HuH-7 (cell line): ENCODE measurements around the gene TSPEAR.
A peak's percentile ranks its signal among the peaks of the same experiment; 100 is the strongest.
"Not testable (repeated sequence)": the region's sequence is repeated elsewhere in the genome, so short reads cannot be mapped to it uniquely, and the experiment has no call there.

Experiments used
- DNase-seq: peaks from one replicate; pipeline ENCODE4 v3.0.0; 2011; ENCODE audit warnings: low spot score

Gene TSPEAR

GRCh38 chr21:44702111-44702972 lies 9.0 kb downstream of the TSPEAR start:
- DNase-seq = no peak

DNA sequence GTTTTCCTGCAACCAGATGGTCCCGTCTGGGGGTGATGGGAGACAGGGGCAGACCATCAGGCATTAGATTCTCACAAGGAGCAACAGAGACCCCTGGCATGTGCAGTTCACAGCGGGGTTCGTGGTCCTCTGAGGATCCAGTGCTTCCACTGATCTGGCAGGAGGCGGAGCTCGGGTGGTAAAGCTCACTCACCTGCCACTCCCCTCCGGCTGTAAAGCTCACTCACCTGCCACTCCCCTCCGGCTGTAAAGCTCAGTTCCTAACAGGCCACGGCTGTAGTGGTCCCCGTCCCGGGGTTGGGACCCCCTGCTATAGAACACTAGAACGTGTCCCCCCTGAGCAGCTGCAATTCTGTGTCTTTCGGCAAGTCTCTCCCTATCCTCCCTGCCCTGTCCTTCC lies 9.8 kb downstream of the TSPEAR start:
- DNase-seq = no peak

DNA sequence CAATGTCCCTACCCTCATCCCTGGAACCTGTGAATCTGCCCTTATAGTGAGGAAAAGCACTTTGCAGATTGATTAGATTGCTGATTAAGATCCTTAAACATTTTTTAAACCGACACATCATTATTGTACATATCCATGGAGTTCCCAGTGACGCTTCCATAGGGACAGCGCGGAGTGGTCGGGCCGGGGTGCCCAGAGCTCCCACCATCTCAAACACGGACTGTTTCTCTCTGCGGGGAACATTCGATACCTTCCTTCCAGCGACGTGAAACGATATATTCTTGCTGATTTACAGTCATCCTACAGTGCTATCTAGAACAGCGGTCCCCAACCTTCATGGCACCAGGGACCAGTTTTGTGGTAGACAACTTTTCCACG lies 10.4 kb downstream of the TSPEAR start:
- DNase-seq = no peak

- no peak for DNase-seq
These were observed 11.0 kb downstream of the TSPEAR start for GRCh38 chr21:44700101-44701022.

- DNase-seq = no peak
These were observed 11.8 kb downstream of the TSPEAR start for GRCh38 chr21:44699502-44700001.

DNA sequence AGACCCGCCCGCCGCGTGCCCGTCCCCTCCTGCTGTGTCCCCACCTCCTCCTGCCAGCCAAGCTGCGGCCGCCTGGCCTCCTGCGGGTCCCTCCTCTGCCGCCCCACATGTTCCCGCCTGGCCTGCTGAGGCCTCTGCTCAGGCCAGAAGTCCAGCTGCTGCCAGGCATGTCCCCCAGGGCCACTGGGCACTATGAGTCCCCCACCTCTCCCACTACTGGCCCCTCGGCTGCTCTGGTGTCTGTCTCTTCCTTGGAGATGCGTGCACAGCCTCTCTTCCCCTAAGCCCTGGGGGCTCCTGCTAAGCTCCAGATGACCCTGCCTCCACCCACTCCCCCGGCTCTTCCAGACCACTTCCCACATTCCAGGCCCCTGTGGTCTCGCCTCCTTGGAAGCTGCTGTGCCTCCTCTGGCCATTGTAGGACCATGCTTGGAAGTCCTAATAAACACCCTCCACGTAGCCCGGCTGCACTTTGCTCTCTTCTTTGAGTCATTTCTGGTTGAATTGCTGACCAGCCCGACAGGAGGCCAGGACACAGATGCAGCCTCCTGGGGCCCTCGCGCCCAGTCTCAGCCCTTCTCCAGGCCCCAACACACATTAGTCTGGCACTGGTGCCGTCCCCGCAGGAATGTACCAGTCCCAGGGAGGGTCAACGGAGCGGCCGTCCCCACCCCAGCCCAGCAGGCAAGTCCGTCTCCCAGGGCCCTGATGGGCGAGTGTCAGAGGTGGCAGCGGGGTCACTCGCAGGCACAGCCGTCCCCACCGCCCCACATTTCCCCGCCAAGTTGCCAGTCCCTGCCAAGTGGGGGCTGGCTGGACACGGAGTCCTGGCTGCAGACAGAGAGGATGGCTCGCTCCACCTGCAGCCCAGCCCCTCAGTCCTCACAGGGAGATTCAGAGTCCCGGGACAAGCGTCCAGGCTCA lies 13.3 kb downstream of the TSPEAR start:
- peak; percentile 63 for DNase-seq

DNA sequence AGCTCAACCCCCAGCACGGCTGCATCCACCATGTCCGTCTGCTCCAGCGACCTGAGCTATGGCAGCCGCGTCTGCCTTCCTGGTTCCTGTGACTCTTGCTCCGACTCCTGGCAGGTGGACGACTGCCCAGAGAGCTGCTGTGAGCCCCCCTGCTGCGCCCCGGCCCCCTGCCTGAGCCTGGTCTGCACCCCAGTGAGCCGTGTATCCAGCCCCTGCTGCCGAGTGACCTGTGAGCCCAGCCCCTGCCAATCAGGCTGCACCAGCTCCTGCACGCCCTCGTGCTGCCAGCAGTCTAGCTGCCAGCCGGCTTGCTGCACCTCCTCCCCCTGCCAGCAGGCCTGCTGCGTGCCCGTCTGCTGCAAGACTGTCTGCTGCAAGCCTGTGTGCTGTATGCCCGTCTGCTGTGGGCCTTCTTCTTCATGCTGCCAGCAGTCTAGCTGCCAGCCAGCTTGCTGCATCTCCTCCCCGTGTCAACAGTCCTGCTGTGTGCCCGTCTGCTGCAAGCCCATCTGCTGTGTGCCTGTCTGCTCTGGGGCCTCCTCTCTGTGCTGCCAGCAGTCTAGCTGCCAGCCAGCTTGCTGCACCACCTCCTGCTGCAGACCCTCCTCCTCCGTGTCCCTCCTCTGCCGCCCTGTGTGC lies 14.1 kb downstream of the TSPEAR start, which contains the start of gene KRTAP10-12:
TSS of gene KRTAP10-12 (plus strand) at position 1 of the 639 bp plus-strand sequence. CDS start at position 31, 30 bp downstream.
- not testable (repeated sequence) for DNase-seq

GRCh38 chr21:44696572-44696971 lies 14.8 kb downstream of the TSPEAR start:
- DNase-seq = no peak

GRCh38 chr21:44695641-44696040 lies 15.7 kb downstream of the TSPEAR start:
- no peak for DNase-seq

GRCh38 chr21:44695184-44695583 lies 16.2 kb downstream of the TSPEAR start:
- DNase-seq = no peak

- DNase-seq = no peak
These were observed 16.6 kb downstream of the TSPEAR start for GRCh38 chr21:44694776-44695175.

DNA sequence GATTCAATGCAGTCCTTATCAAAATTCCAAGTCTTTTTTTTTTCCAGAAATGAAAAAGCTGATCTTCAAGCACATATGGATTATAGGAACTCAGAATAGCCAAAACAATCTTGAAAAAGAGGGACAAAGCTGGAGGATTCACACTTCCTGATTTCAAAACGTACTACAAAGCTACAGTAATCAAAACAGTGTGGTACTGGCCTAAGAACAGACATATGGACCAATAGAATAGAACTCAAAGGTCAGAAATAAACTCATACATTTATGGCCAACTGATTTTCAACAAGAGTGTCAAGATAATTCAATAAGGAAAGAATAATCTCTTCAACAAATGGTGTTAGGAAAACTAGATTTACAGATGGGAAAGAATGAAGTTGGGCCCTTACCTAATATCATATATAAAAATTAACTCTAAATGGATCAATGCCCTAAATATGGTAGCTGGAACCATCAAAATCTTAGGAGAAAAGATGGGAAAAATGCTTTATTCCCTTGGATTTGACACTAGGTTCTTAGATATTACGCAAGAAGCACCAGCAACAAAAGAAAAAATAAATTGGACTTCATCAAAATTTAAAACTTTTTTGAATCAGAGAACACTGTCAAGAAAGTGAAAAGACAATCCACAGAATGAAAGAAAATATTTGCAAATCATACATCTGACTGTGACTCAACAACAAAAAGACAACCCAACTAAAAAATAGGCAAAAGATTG lies 18.4 kb downstream of the TSPEAR start:
- DNase-seq = no peak

GRCh38 chr21:44691686-44692085 lies 19.7 kb downstream of the TSPEAR start:
- DNase-seq = no peak

GRCh38 chr21:44689740-44690139 lies 21.6 kb downstream of the TSPEAR start:
- DNase-seq = not testable (repeated sequence)

DNA sequence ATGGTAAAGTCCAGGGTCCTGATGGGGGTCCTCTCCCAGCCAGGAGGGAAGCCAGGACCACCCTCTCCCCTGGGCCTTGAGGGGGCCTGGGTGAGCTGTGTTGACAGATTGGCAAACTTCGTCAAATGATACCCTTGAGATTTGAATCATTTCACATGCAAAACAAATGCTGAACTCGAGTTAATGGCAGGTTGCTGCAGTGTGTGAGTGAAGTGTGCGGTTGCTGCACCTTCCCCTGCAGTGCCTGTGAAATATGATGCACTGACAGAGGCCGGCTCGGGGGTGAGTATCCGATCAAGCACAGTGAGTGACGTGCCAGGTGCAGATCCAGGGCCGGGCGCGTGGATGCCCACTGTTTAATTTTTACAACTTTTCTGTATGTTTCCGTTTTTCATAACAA lies 23.7 kb downstream of the TSPEAR start:
- no peak for DNase-seq

DNA sequence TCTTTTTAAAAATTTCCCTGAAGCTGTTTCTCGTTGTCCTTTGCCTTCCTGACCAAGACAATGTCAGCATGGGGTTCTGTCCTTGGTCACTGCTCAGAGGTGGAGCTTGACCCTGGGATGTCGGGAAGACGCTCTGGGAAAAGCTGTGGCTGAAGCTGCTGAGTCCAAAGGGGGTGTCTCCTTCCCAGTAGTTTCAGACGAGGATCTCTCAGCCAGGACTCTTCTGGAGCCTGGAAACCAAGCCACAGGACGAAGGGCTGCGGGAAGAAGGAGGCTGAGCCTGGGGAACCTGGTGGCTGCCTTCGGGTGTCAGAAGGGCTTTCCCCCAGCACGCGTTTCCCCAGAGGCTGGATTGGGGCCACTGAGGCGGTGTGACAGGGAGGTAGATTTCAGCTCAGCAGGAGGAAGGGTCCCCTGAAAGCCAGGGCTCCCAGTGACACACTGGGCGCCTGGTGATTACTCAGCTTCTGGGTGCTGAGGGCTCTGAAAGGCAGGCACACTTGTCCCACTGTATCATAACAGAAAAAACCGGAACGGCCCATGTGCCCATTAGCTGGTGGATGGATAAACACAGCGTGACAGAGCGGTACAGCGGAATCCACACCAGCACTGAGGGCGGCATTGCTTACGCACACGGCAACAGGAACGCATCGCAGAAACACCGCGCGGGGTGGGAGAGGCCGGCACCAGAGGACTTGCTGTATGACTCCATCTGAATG lies 24.4 kb downstream of the TSPEAR start:
- DNase-seq = no peak

DNA sequence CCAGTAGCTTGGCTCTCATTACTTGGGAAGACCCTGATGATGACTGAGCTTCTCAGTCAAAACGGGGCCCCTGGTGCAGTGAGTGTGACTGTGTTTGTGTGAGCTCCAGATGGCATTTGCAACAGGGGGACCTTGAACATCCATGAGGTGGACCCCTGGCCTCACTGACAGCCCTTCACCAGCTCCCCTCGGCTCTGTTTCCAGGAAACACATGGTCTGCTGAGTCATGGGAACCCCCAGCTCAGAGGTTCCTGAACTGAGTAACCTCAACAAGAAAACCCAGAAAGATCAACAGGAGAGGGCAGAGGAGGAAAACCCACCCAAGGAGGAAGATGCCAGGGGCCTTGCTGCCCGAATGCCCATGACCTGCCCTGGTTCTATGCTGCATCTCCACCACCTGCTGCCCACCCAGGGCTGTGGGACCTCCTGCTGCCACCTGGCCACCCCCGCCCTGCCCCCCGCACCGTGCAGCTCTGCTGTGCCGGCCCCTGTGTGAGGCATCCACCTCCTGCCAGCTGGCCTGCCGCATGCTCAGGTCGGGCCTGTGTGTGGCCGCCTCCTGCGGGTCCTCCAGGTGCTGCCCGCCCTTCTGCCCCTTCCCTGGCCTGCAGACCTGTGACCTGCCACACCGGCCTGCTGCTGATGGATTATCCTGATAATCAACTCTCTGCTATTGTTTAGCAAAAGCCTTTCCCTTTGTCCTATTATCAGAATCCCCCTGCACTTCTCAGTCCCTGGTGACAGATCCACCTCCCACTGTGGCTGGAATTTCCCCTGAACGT lies 25.2 kb downstream of the TSPEAR start:
- no peak for DNase-seq

DNA sequence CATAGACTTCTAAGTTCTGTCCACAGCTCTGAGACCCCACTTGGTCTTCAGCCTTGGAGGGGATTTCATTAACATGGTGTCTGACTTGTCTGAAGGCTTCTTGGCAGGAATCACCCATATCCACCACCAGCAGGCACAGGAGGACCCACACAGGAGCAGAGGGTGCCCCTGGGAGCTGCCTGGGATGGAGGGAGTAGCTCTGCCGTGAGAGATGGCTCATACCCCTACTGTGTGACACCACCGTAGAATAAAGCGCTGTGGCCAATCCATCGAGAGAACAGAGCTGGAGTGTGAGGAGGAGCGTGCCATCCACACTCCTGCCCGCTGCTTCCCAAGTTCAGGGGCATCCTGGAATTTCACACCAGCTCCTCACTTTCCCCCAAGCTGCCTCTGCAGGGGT lies 26.3 kb downstream of the TSPEAR start:
- not testable (repeated sequence) for DNase-seq

GRCh38 chr21:44684483-44684882 lies 26.9 kb downstream of the TSPEAR start:
- DNase-seq = no peak
